K562 (cell line): Measurements from ENCODE around the gene USH1G. TPM values are rescaled to one million over a fixed set of nuclear protein-coding genes. Genes with fewer than 3 reads are reported as not detected.
A peak's percentile ranks its signal among the peaks of the same experiment; 100 is the strongest.

Source experiments
- ATAC-seq: fragments of 200-7000 bp; cut with Tn5 transposase; 3 replicates; pipeline ENCODE4 v1.9.1; 2020; ENCODE audit warnings: moderate library complexity
- BruUV-seq: library from RNA; stranded (reverse); fragments of 400-500 nt; replicated peaks from 2 replicates; lab custom pipeline; 2021; lab: Mats Ljungman, UMichigan
- CTCF ChIA-PET: fragments of 300-600 bp; formaldehyde crosslinking; extraction: SDS; loops from one replicate; lab custom pipeline; 2021; ENCODE audit warnings: low intra/inter-chr PET ratio; lab: Yijun Ruan, JAX
- POLR2A ChIA-PET: fragments of 300-600, 350-650 bp; sonication (Branson Sonifier 250); formaldehyde crosslinking; extraction: SDS; loops from one replicate; lab custom pipeline; 2021; ENCODE audit warnings: antibody characterized with exemption, inconsistent platforms; lab: Yijun Ruan, JAX
- DNase-seq, 4 experiments: peaks; one replicate each; pipeline versions ENCODE4 v3.0.0 to v3.0.0-alpha.2; 2011 to 2018; ENCODE audit warnings: low spot score in 3 of 4, mixed read lengths in 3 of 4; ENCODE audit errors: extremely low read depth in 1 of 4
- FAIRE-seq: peaks from 2 replicates; lab custom pipeline; 2011; peaks lifted over from hg19 to GRCh38; lab: Jason Lieb, UNC
- H2AFZ ChIP-seq: 2 replicates; pipeline ENCODE4 v1.6.0; 2011; ENCODE audit warnings: low read depth, low read length, control low read depth, inconsistent platforms
- H3K27ac ChIP-seq: fragments of 200-600 bp; 3 replicates; pipeline ENCODE4 v1.8.0; 2011; ENCODE audit warnings: low read depth, mild to moderate bottlenecking, control low read depth, inconsistent platforms, low read length, moderate library complexity, mixed read lengths; ENCODE audit errors: extremely low read depth
- H3K27me3 ChIP-seq, 2 experiments: fragments of 300-600 bp in 1 of 2; 2 replicates in 1 of 2; 3 replicates in 1 of 2; pipeline versions ENCODE4 v1.6.0 to v1.8.0; 2011; ENCODE audit warnings: inconsistent platforms in 2 of 2, low read length in 2 of 2, mild to moderate bottlenecking in 1 of 2, mixed read lengths in 1 of 2, moderate library complexity in 1 of 2; ENCODE audit not compliant: control insufficient read depth in 2 of 2, insufficient read depth in 2 of 2
- H3K36me3 ChIP-seq: fragments of 300-600 bp; 3 replicates; pipeline ENCODE4 v1.8.0; 2011; ENCODE audit warnings: mild to moderate bottlenecking, low read length, inconsistent platforms; ENCODE audit not compliant: control insufficient read depth, insufficient read depth
- H3K4me1 ChIP-seq, 2 experiments: fragments of 200-600 bp in 1 of 2; replicated peaks in 1 of 2; 2 replicates in 1 of 2; 3 replicates in 1 of 2; pipeline versions ENCODE4 v1.5.1 to v1.8.0; 2011; ENCODE audit warnings: inconsistent platforms in 2 of 2, low read length in 2 of 2, mild to moderate bottlenecking in 1 of 2, mixed read lengths in 1 of 2, moderate library complexity in 1 of 2; ENCODE audit not compliant: control insufficient read depth in 2 of 2, insufficient read depth in 2 of 2
- H3K4me2 ChIP-seq: 2 replicates; pipeline ENCODE4 v1.6.1; 2011; ENCODE audit warnings: low read length, control low read depth, inconsistent platforms, mixed read lengths; ENCODE audit not compliant: insufficient read depth
- H3K4me3 ChIP-seq: fragments of 200-600 bp; sonication (generic), shearing (Covaris generic); 2 replicates; pipeline ENCODE4 v1.5.1; 2016; ENCODE audit warnings: control low read depth, inconsistent platforms
- H3K79me2 ChIP-seq: fragments of 200-600 bp; 3 replicates; pipeline ENCODE4 v1.8.0; 2011; ENCODE audit warnings: low read length, inconsistent platforms; ENCODE audit not compliant: control insufficient read depth, insufficient read depth
- H3K9ac ChIP-seq, 2 experiments: 2 replicates each; pipeline versions ENCODE4 v1.6.0 to v1.6.1; 2011; ENCODE audit warnings: low read depth in 2 of 2, low read length in 2 of 2, control low read depth in 1 of 2, inconsistent platforms in 1 of 2, mild to moderate bottlenecking in 1 of 2, mixed read lengths in 1 of 2; ENCODE audit not compliant: insufficient read depth in 1 of 2
- H3K9me1 ChIP-seq: one replicate; pipeline ENCODE4 v1.6.0; 2011; ENCODE audit warnings: inconsistent platforms, mild to moderate bottlenecking, low read length, moderate library complexity; ENCODE audit not compliant: control insufficient read depth, insufficient read depth
- H3K9me3 ChIP-seq: replicated peaks from 2 replicates; pipeline ENCODE4 v1.5.1; 2011; ENCODE audit warnings: low read depth, low read length, inconsistent platforms; ENCODE audit not compliant: control insufficient read depth, insufficient read depth
- H4K20me1 ChIP-seq: replicated peaks from 2 replicates; pipeline ENCODE4 v1.6.1; 2011; ENCODE audit warnings: low read length, inconsistent platforms, mixed read lengths; ENCODE audit not compliant: control insufficient read depth, insufficient read depth
- ARID2 ChIP-seq: fragments of 450-650 bp; IDR thresholded peaks from 2 replicates; pipeline ENCODE4 v1.6.1; 2017; ENCODE audit warnings: antibody characterized with exemption, mild to moderate bottlenecking
- C11orf30 ChIP-seq: fragments of 450-650 bp; IDR thresholded peaks from 2 replicates; pipeline ENCODE4 v1.6.1; 2016; ENCODE audit warnings: low read depth, mild to moderate bottlenecking
- E2F4 ChIP-seq: sonication (generic); formaldehyde crosslinking; IDR thresholded peaks from 2 replicates; pipeline ENCODE4 v1.8.0; 2022; ENCODE audit warnings: mild to moderate bottlenecking, low read depth, missing genetic modification reagents
- HMGN3 ChIP-seq: IDR thresholded peaks from 2 replicates; pipeline ENCODE4 v1.6.1; 2011; ENCODE audit warnings: borderline replicate concordance, low read depth, mild to moderate bottlenecking, mixed read lengths, low read length; ENCODE audit not compliant: insufficient read length; ENCODE audit errors: extremely low read depth
- KDM1A ChIP-seq, 2 experiments: fragments of 450-650 bp; IDR thresholded peaks; 2 replicates each; pipeline ENCODE4 v1.6.1; 2016; ENCODE audit warnings: mild to moderate bottlenecking in 2 of 2
- PHF20 ChIP-seq: fragments of 450-650 bp; IDR thresholded peaks from 2 replicates; pipeline ENCODE4 v1.6.1; 2018; ENCODE audit not compliant: partially characterized antibody
- ZBTB43 ChIP-seq: sonication (generic); formaldehyde crosslinking; IDR thresholded peaks from 2 replicates; pipeline ENCODE4 v1.8.0; 2023; ENCODE audit warnings: mild to moderate bottlenecking, missing genetic modification reagents
- ZNF239 ChIP-seq: fragments of 250-450 bp; sonication (Bioruptor Pico); IDR thresholded peaks from 2 replicates; pipeline ENCODE4 v1.4.0; 2020; ENCODE audit warnings: mild to moderate bottlenecking
- ZNF277 ChIP-seq: fragments of 250-450 bp; sonication (Bioruptor Pico); IDR thresholded peaks from 2 replicates; pipeline ENCODE4 v1.8.0; 2022; ENCODE audit warnings: inconsistent platforms, mild to moderate bottlenecking, moderate library complexity, borderline replicate concordance
- WGBS: fragments of 100-300 bp; shearing (Covaris generic); methylation state at CpG from one replicate; pipeline ENCODE4 v1.1.6; 2016; ENCODE audit warnings: low coverage, mixed read lengths; ENCODE audit not compliant: insufficient coverage; ENCODE audit errors: missing lambda C conversion rate; 5-methylcytosine and 5-hydroxymethylcytosine counted together
- in situ Hi-C: fragments of 300-500 bp; cut with MboI; formaldehyde crosslinking; loops from 4 replicates; pipeline ENCODE4 v1.15.0; 2018; ENCODE audit warnings: inconsistent platforms, mixed read lengths
- intact Hi-C: fragments of 100-400 bp; cut with micrococcal nuclease; formaldehyde crosslinking; loops from 2 replicates; pipeline ENCODE4 v1.14.2; 2022
- polyA plus RNA-seq, 8 experiments: library from polyadenylated mRNA; depleted of rRNA in 4 of 8; stranded (reverse) in 5 of 8; unstranded in 3 of 8; fragments of >200 nt; fragmentation: Nextera tagmentation in 2 of 8; fragmentation: Illumina TruSeq in 1 of 8; extraction: Ambion mirVana in 2 of 8; extraction: Trizol in 1 of 8; gene quantifications; 2 replicates each; pipeline versions ENCODE4 v1.2.1 to v1.2.3, GENCODE V29; 2011 to 2014; ENCODE audit warnings: inconsistent platforms in 1 of 8, missing spikeins in 1 of 8
- total RNA-seq, 7 experiments: library from RNA; depleted of rRNA in 6 of 7; stranded (reverse); fragments of >200 nt in 6 of 7; fragmentation: Illumina TruSeq in 2 of 7; extraction: Trizol in 2 of 7; gene quantifications; 2 replicates each; pipeline versions ENCODE4 v1.2.1 to v1.2.3, GENCODE V29; 2011 to 2021; ENCODE audit warnings: low replicate concordance in 1 of 7

Gene USH1G
- total and polyA plus RNA-seq, 9 of the 15 experiments (the other 6 are each of a cell fraction or from before 2014, with no cell fraction given) = 0.22 to 1.00 (median 0.64) TPM; not detected in 2

- in situ Hi-C loops = no loop called here
- no peak for ATAC-seq
- CTCF ChIA-PET = no interaction called here
Observed at GRCh38 chr17:74917430-74917829, 5.6 kb downstream of the USH1G start.

DNA sequence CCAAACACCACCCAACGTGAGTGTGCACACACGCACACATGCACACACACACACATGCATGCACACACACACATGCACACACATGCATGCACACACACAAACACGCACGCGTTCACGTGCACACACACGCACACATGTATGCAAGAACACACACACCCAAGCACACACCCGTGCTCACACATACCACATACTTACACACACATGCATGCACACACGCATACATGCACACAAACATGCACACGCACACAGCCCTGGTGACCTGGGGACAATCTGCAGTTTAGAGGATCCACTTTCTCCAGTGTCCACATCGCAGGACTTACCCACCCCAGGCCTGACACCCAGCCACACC is 6.2 kb downstream of the USH1G start:
- CTCF ChIA-PET = no interaction called here
- peak overlapping the region in 1 of 2 experiments; percentile 14; a peak in 1 of 4 replicates for H3K9ac ChIP-seq
- peak; percentile 35 for TF ChIP-seq PHF20
- peak in 1 of 2 experiments; percentile 95; a peak in 2 of 4 replicates for TF ChIP-seq KDM1A (IDR thresholded peaks at IDR 0.05)
- no peak for TF ChIP-seq C11orf30
- 0 out of 2 replicates have a peak, but pooled peaks have one; percentile 65 for TF ChIP-seq ZBTB43 (CRISPR knock-in tag)
- peak; percentile 61; the same call in 1 of the 2 replicates for TF ChIP-seq ARID2
- TF ChIP-seq E2F4 = no peak
- TF ChIP-seq ZNF277 = no peak
- no peak for ATAC-seq
- H3K36me3 ChIP-seq = no peaks in the 10 kb centered on the region
- peaks cover 2 to 39% of the 10 kb centered on the region in 2 experiments; a peak in 2 of 5 replicates for H3K4me1 ChIP-seq
- DNase-seq = no peak
- H3K9me1 ChIP-seq = no peaks in the 10 kb centered on the region
- intact Hi-C loops = no loop called here
- in situ Hi-C loops = no loop called here
- no peaks in the 10 kb centered on the region for H4K20me1 ChIP-seq
- no peak overlapping the region for H3K4me3 ChIP-seq
- H3K4me2 ChIP-seq = no peak overlapping the region
- H3K27me3 ChIP-seq = no peaks in the 10 kb centered on the region
- 51% methylated on average over 11 of the region's 11 CpGs for whole genome bisulfite sequencing
- POLR2A ChIA-PET = no interaction called here
- no TSS peak for BruUV-seq
- no peaks in the 10 kb centered on the region for H3K79me2 ChIP-seq
- FAIRE-seq = no peak
- no peaks in the 10 kb centered on the region for H3K9me3 ChIP-seq
- H3K27ac ChIP-seq = no peak overlapping the region
- no peak overlapping the region for H2AFZ ChIP-seq

More at GRCh38 chr17:74917430-74917829, 5.6 kb downstream of the USH1G start:
- Histone ChIP-seq H3K9me3 (no peaks in the 10 kb centered on the region), H3K79me2 (no peaks in the 10 kb centered on the region), H3K4me3 (no peak overlapping the region), H3K27ac (no peak overlapping the region), H3K9me1 (no peaks in the 10 kb centered on the region), H4K20me1 (no peaks in the 10 kb centered on the region), H3K4me2 (no peak overlapping the region), H3K36me3 (no peaks in the 10 kb centered on the region), H3K9ac (peak overlapping the region in 1 of 2 experiments; percentile 60; a peak in 1 of 4 replicates), H3K4me1 (peaks cover 7 to 42% of the 10 kb centered on the region in 2 experiments; a peak in 4 of 5 replicates), H2AFZ (no peak overlapping the region), H3K27me3 (no peaks in the 10 kb centered on the region)
- FAIRE-seq (no peak), DNase-seq (no peak)
- POLR2A ChIA-PET = interaction anchor here (0.5 kb wide), 1 partner anchor 39 kb away, joined by 3 read pairs; no protein-coding TSS in a partner anchor
- TF ChIP-seq ZNF239 (CRISPR knock-in tag) = no peak
- TF ChIP-seq HMGN3 = peak; percentile 28
- intact Hi-C loops = no loop called here
- 33% methylated on average over 6 of the region's 10 CpGs for WGBS
- BruUV-seq = no TSS peak
